Neural cell (in vitro differentiated cells): ENCODE measurements around the gene CDC25A. TPM values are rescaled to one million over a fixed set of nuclear protein-coding genes. Genes with fewer than 3 reads are reported as not detected.

ENCODE experiments used
- H2AFZ ChIP-seq: fragments of 200-600, 300-800 bp; sonication (generic), shearing (Covaris generic); 2 replicates; pipeline ENCODE4 v1.6.0; 2014; ENCODE audit warnings: low read depth, mild to moderate bottlenecking, antibody characterized with exemption, low read length, moderate library complexity
- H3F3A ChIP-seq: fragments of 200-600 bp; shearing (Covaris generic); 2 replicates; pipeline ENCODE4 v1.6.1; 2016; ENCODE audit warnings: mild to moderate bottlenecking, moderate library complexity, mixed read lengths, antibody characterized with exemption, low read length; ENCODE audit not compliant: insufficient read depth, poor library complexity, severe bottlenecking
- H3K27ac ChIP-seq: fragments of 200-600, 300-800 bp; sonication (generic), shearing (Covaris generic); 2 replicates; pipeline ENCODE4 v1.5.1; 2014; ENCODE audit warnings: mild to moderate bottlenecking, low read length, moderate library complexity
- H3K27me3 ChIP-seq: fragments of 300-800, 200-600 bp; sonication (generic), shearing (Covaris generic); 2 replicates; pipeline ENCODE4 v1.6.0; 2014; ENCODE audit warnings: mild to moderate bottlenecking, low read depth, low read length, moderate library complexity; ENCODE audit not compliant: insufficient read depth
- H3K36me3 ChIP-seq: fragments of 300-800, 200-600 bp; sonication (generic), shearing (Covaris generic); 2 replicates; pipeline ENCODE4 v1.5.1; 2014; ENCODE audit warnings: mild to moderate bottlenecking, antibody characterized with exemption, low read length, moderate library complexity; ENCODE audit not compliant: insufficient read depth
- H3K4me2 ChIP-seq: fragments of 300-800, 200-600 bp; sonication (generic), shearing (Covaris generic); 2 replicates; pipeline ENCODE4 v1.6.0; 2014; ENCODE audit warnings: mild to moderate bottlenecking, low read length
- H3K4me3 ChIP-seq: fragments of 300-800, 200-600 bp; sonication (generic), shearing (Covaris generic); 2 replicates; pipeline ENCODE4 v1.5.1; 2014; ENCODE audit warnings: mild to moderate bottlenecking, low read length, moderate library complexity
- H3K79me2 ChIP-seq: fragments of 200-600 bp; shearing (Covaris generic); replicated peaks from 2 replicates; pipeline ENCODE4 v1.6.0; 2014; ENCODE audit warnings: mild to moderate bottlenecking, low read length, moderate library complexity; ENCODE audit not compliant: insufficient read depth
- H3K9ac ChIP-seq: fragments of 300-800, 200-600 bp; sonication (generic), shearing (Covaris generic); 2 replicates; pipeline ENCODE4 v1.6.1; 2016; ENCODE audit warnings: mild to moderate bottlenecking, low read length, mixed read lengths
- H3K9me2 ChIP-seq: fragments of 200-600 bp; shearing (Covaris generic); 2 replicates; pipeline ENCODE4 v1.6.1; 2016; ENCODE audit warnings: mild to moderate bottlenecking, low read length, mixed read lengths; ENCODE audit not compliant: insufficient read depth
- H3K9me3 ChIP-seq: fragments of 200-600, 300-800 bp; sonication (generic), shearing (Covaris generic); 2 replicates; pipeline ENCODE4 v1.6.1; 2016; ENCODE audit warnings: mild to moderate bottlenecking, mixed run types, low read length, moderate library complexity, mixed read lengths
- H4K20me1 ChIP-seq: fragments of 200-600 bp; shearing (Covaris generic); 2 replicates; pipeline ENCODE4 v1.6.1; 2016; ENCODE audit warnings: mild to moderate bottlenecking, mixed run types; ENCODE audit not compliant: insufficient read depth
- EP300 ChIP-seq: fragments of 450-650 bp; conservative IDR thresholded peaks from 2 replicates; pipeline ENCODE4 v1.6.1; 2014; ENCODE audit warnings: antibody characterized with exemption, mild to moderate bottlenecking, moderate library complexity; ENCODE audit not compliant: poor library complexity, severe bottlenecking
- EZH2 ChIP-seq: fragments of 200-600, 300-800 bp; shearing (Covaris generic), sonication (generic); IDR thresholded peaks from 2 replicates; pipeline ENCODE4 v1.6.1; 2014; ENCODE audit warnings: antibody characterized with exemption, low read length, borderline replicate concordance, mild to moderate bottlenecking; ENCODE audit not compliant: insufficient read depth, poor library complexity, severe bottlenecking
- MXI1 ChIP-seq: fragments of 450-650 bp; conservative IDR thresholded peaks from 2 replicates; pipeline ENCODE4 v1.6.1; 2014; ENCODE audit warnings: antibody characterized with exemption, mild to moderate bottlenecking; ENCODE audit not compliant: poor library complexity, severe bottlenecking
- POLR2AphosphoS5 ChIP-seq: IDR thresholded peaks from 2 replicates; pipeline ENCODE4 v1.6.1; 2012
- RAD21 ChIP-seq: fragments of 450-650 bp; conservative IDR thresholded peaks from 2 replicates; pipeline ENCODE4 v1.6.1; 2014; ENCODE audit warnings: antibody characterized with exemption, mild to moderate bottlenecking, moderate library complexity
- SMC3 ChIP-seq: fragments of 450-650 bp; conservative IDR thresholded peaks from 2 replicates; pipeline ENCODE4 v1.6.1; 2014; ENCODE audit warnings: antibody characterized with exemption, mild to moderate bottlenecking, moderate library complexity; ENCODE audit not compliant: poor library complexity
- TAF1 ChIP-seq: IDR thresholded peaks from 2 replicates; pipeline ENCODE4 v1.6.1; 2012; ENCODE audit warnings: low read depth
- polyA plus RNA-seq: library from polyadenylated mRNA; depleted of rRNA; stranded (reverse); fragments of >200 nt; gene quantifications from 2 replicates; pipeline ENCODE4 v1.2.3, GENCODE V29; 2014
- TF ChIP-seq, protein P1 (sequence below): IDR thresholded peaks from 2 replicates; pipeline ENCODE4 v1.6.1; 2012; ENCODE audit warnings: borderline replicate concordance
- TF ChIP-seq, protein P2 (sequence below): fragments of 450-650 bp; IDR thresholded peaks from 2 replicates; pipeline ENCODE4 v1.5.1; 2014; ENCODE audit warnings: antibody characterized with exemption, mild to moderate bottlenecking, moderate library complexity; ENCODE audit not compliant: poor library complexity, severe bottlenecking

The CDC25A gene
- polyA plus RNA-seq, 1 donor from 2014 or later: 12.3 TPM

DNA sequence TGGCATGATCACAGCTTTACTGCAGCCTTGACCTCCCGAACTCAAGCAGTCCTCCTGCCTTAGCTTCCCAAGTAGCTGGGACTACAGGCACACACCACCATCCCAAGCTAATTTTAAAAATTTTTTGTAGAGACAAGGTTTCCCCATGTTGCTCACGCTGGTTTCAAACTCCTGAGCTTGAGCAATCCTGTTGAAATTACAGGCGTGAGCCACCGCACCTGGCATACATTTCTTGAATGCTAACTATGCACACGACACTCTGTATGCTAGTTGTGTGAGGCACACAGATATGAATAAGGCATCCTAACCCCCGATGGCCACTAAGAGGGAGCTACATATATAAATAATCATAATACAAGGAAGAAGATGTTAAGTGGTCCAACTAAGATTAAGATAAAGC is 64.9 kb downstream of the CDC25A start:
- TF ChIP-seq RAD21 (no peak), EZH2 (no peak), TAF1 (no peak), POLR2AphosphoS5 (no peak), SMC3 (no peak), MXI1 (no peak), EP300 (no peak)
- TF ChIP-seq, protein P1, sequence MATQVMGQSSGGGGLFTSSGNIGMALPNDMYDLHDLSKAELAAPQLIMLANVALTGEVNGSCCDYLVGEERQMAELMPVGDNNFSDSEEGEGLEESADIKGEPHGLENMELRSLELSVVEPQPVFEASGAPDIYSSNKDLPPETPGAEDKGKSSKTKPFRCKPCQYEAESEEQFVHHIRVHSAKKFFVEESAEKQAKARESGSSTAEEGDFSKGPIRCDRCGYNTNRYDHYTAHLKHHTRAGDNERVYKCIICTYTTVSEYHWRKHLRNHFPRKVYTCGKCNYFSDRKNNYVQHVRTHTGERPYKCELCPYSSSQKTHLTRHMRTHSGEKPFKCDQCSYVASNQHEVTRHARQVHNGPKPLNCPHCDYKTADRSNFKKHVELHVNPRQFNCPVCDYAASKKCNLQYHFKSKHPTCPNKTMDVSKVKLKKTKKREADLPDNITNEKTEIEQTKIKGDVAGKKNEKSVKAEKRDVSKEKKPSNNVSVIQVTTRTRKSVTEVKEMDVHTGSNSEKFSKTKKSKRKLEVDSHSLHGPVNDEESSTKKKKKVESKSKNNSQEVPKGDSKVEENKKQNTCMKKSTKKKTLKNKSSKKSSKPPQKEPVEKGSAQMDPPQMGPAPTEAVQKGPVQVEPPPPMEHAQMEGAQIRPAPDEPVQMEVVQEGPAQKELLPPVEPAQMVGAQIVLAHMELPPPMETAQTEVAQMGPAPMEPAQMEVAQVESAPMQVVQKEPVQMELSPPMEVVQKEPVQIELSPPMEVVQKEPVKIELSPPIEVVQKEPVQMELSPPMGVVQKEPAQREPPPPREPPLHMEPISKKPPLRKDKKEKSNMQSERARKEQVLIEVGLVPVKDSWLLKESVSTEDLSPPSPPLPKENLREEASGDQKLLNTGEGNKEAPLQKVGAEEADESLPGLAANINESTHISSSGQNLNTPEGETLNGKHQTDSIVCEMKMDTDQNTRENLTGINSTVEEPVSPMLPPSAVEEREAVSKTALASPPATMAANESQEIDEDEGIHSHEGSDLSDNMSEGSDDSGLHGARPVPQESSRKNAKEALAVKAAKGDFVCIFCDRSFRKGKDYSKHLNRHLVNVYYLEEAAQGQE: no peak
- TF ChIP-seq, protein P2, sequence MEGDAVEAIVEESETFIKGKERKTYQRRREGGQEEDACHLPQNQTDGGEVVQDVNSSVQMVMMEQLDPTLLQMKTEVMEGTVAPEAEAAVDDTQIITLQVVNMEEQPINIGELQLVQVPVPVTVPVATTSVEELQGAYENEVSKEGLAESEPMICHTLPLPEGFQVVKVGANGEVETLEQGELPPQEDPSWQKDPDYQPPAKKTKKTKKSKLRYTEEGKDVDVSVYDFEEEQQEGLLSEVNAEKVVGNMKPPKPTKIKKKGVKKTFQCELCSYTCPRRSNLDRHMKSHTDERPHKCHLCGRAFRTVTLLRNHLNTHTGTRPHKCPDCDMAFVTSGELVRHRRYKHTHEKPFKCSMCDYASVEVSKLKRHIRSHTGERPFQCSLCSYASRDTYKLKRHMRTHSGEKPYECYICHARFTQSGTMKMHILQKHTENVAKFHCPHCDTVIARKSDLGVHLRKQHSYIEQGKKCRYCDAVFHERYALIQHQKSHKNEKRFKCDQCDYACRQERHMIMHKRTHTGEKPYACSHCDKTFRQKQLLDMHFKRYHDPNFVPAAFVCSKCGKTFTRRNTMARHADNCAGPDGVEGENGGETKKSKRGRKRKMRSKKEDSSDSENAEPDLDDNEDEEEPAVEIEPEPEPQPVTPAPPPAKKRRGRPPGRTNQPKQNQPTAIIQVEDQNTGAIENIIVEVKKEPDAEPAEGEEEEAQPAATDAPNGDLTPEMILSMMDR: no peak
- Histone ChIP-seq H3K79me2 (no peaks in the 10 kb centered on the region), H2AFZ (no peak overlapping the region), H3K9me2 (no peaks in the 10 kb centered on the region), H3K4me3 (no peak overlapping the region), H3K27ac (no peak overlapping the region), H3K9ac (no peak overlapping the region), H3K9me3 (no peaks in the 10 kb centered on the region), H3F3A (no peaks in the 10 kb centered on the region), H4K20me1 (no peaks in the 10 kb centered on the region), H3K27me3 (no peaks in the 10 kb centered on the region), H3K36me3 (no peaks in the 10 kb centered on the region), H3K4me2 (no peak overlapping the region)

DNA sequence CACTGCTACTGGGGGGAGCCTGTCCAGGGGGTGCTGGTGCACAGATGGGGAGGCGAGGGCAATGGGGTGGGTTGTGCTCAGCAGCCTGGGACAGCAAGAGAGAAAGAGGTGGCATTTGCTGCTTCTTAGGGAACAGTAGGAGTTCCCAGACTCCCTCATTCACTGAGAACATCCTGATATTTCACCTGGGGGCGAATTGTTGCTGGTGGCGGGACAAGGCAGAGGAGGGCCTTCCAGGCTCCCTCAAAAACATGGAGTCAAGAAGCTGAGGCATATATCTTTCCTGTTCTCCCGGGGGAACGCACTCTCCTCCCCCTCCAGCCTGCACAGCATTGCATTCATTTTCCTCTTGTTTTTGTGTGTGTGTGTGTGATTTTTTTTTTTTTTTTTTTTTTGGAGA is 65.7 kb downstream of the CDC25A start:
- H2AFZ ChIP-seq: no peak overlapping the region
- H3F3A ChIP-seq: no peaks in the 10 kb centered on the region
- TF ChIP-seq, protein P2: no peak
- TF ChIP-seq EZH2: no peak
- no peaks in the 10 kb centered on the region for H3K27me3 ChIP-seq
- H3K79me2 ChIP-seq: no peaks in the 10 kb centered on the region
- H3K4me2 ChIP-seq: no peak overlapping the region
- H3K27ac ChIP-seq: no peak overlapping the region
- no peaks in the 10 kb centered on the region for H3K9me2 ChIP-seq
- H4K20me1 ChIP-seq: no peaks in the 10 kb centered on the region
- no peaks in the 10 kb centered on the region for H3K9me3 ChIP-seq
- H3K4me3 ChIP-seq: no peak overlapping the region
- no peaks in the 10 kb centered on the region for H3K36me3 ChIP-seq
- no peak overlapping the region for H3K9ac ChIP-seq
